Caco-2 (cell line): Measurements from ENCODE around the gene TMEM184C. TPM values are rescaled to one million over a fixed set of nuclear protein-coding genes. Genes with fewer than 3 reads are reported as not detected.

Experiments used
- BruUV-seq: library from RNA; stranded (reverse); fragments of 400-500 nt; replicated peaks from 2 replicates; lab custom pipeline; 2021; lab: Mats Ljungman, UMichigan
- CTCF ChIA-PET: fragments of 300-600 bp; sonication (Branson Sonifier 250); formaldehyde crosslinking; loops from one replicate; lab custom pipeline; 2022; ENCODE audit warnings: antibody characterized with exemption; lab: Charles Lee
- POLR2A ChIA-PET: fragments of 300-600 bp; sonication (Branson Sonifier 250); formaldehyde crosslinking; loops from one replicate; lab custom pipeline; 2022; ENCODE audit warnings: antibody characterized with exemption; lab: Charles Lee
- DNase-seq, 2 experiments: peaks; one replicate each; pipeline versions ENCODE4 v3.0.0 to v3.0.0-alpha.2; 2020 to 2022
- H3K27me3 ChIP-seq: replicated peaks from 2 replicates; pipeline ENCODE4 v1.6.0; 2011; ENCODE audit warnings: low read length; ENCODE audit not compliant: control insufficient read depth, insufficient read depth
- H3K36me3 ChIP-seq: 2 replicates; pipeline ENCODE4 v1.5.1; 2011; ENCODE audit warnings: low read length; ENCODE audit not compliant: control insufficient read depth, insufficient read depth
- H3K4me1 ChIP-seq: fragments of 250-450 bp; sonication (Bioruptor Pico); 2 replicates; pipeline ENCODE4 v1.5.1; 2020; ENCODE audit warnings: mild to moderate bottlenecking
- H3K4me3 ChIP-seq: 2 replicates; pipeline ENCODE4 v1.5.1; 2011; ENCODE audit warnings: low read depth, mild to moderate bottlenecking, control low read depth, low read length
- H3K9me3 ChIP-seq: fragments of 250-450 bp; sonication (Bioruptor Pico); 2 replicates; pipeline ENCODE4 v1.5.1; 2020; ENCODE audit warnings: mild to moderate bottlenecking, moderate library complexity
- H3K27ac Mint-ChIP-seq: one replicate; pipeline ENCODE4 v1.8.0; 2022; ENCODE audit warnings: mixed read lengths; ENCODE audit not compliant: unreplicated experiment
- H3K27me3 Mint-ChIP-seq: one replicate; pipeline ENCODE4 v1.8.0; 2022; ENCODE audit warnings: mixed read lengths; ENCODE audit not compliant: insufficient read depth, unreplicated experiment
- H3K36me3 Mint-ChIP-seq: one replicate; pipeline ENCODE4 v1.8.0; 2022; ENCODE audit warnings: mild to moderate bottlenecking, mixed read lengths; ENCODE audit not compliant: insufficient read depth, unreplicated experiment
- H3K4me1 Mint-ChIP-seq: one replicate; pipeline ENCODE4 v1.8.0; 2022; ENCODE audit warnings: low read depth, mixed read lengths; ENCODE audit not compliant: unreplicated experiment
- H3K4me3 Mint-ChIP-seq: one replicate; pipeline ENCODE4 v1.8.0; 2022; ENCODE audit warnings: mild to moderate bottlenecking, moderate library complexity, mixed read lengths; ENCODE audit not compliant: unreplicated experiment
- H3K9me3 Mint-ChIP-seq: one replicate; pipeline ENCODE4 v1.8.0; 2022; ENCODE audit warnings: mixed read lengths; ENCODE audit not compliant: unreplicated experiment
- intact Hi-C: fragments of 100-400 bp; cut with micrococcal nuclease; formaldehyde crosslinking; loops from one replicate; pipeline ENCODE4 v1.10.0; 2022; ENCODE audit not compliant: unreplicated experiment
- total RNA-seq: library from RNA; stranded (reverse); gene quantifications from 2 replicates; pipeline ENCODE4 v1.2.3, GENCODE V29; 2022
- TF ChIP-seq, protein P1 (sequence below), 2 experiments: fragments of 200-600 bp in 1 of 2; IDR thresholded peaks; 1 replicate in 1 of 2; 2 replicates in 1 of 2; pipeline versions ENCODE4 v1.5.1 to v1.8.0; 2011 to 2022; ENCODE audit warnings: antibody characterized with exemption in 1 of 2, control low read depth in 1 of 2, inconsistent platforms in 1 of 2, low read depth in 1 of 2, low read length in 1 of 2, mild to moderate bottlenecking in 1 of 2, moderate library complexity in 1 of 2; ENCODE audit not compliant: insufficient read depth in 1 of 2, severe bottlenecking in 1 of 2, unreplicated experiment in 1 of 2

TMEM184C gene
- total RNA-seq, 1 experiment from 2014 or later, result 36.2 TPM

DNA sequence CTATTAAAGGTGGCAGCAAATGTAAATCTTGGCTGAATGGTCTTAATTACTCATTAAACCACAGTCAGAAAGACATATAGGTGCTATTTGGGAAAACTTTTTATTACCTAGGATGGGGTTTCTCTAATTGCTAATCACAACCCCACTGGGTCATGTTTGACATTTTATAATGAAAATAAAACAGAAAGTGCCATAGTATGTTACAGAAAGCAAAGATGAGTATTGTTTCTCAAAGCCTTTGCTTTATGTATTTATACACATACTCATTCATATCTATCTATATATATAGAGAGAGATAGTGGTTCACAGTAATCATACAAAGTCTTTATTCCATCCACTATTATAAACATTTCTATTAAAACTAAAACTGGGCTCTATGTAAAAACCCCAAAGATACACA is 18.2 kb downstream of the TMEM184C start:
- ChIA-PET POLR2A (no interaction called here), CTCF (no interaction called here)
- peaks cover 24% of the 10 kb centered on the region for H3K36me3 Mint-ChIP-seq
- H3K4me1 Mint-ChIP-seq, result no peaks in the 10 kb centered on the region
- H3K27me3 Mint-ChIP-seq, result no peaks in the 10 kb centered on the region
- Histone ChIP-seq H3K27me3 (no peaks in the 10 kb centered on the region), H3K9me3 (no peaks in the 10 kb centered on the region), H3K4me1 (no peaks in the 10 kb centered on the region), H3K36me3 (no peaks in the 10 kb centered on the region), H3K4me3 (no peak overlapping the region)
- no peak overlapping the region for H3K27ac Mint-ChIP-seq
- no peaks in the 10 kb centered on the region for H3K9me3 Mint-ChIP-seq
- no peak for DNase-seq
- BruUV-seq, result no TSS peak
- no peak overlapping the region for H3K4me3 Mint-ChIP-seq
- intact Hi-C loops, result no loop called here
- TF ChIP-seq, protein P1, sequence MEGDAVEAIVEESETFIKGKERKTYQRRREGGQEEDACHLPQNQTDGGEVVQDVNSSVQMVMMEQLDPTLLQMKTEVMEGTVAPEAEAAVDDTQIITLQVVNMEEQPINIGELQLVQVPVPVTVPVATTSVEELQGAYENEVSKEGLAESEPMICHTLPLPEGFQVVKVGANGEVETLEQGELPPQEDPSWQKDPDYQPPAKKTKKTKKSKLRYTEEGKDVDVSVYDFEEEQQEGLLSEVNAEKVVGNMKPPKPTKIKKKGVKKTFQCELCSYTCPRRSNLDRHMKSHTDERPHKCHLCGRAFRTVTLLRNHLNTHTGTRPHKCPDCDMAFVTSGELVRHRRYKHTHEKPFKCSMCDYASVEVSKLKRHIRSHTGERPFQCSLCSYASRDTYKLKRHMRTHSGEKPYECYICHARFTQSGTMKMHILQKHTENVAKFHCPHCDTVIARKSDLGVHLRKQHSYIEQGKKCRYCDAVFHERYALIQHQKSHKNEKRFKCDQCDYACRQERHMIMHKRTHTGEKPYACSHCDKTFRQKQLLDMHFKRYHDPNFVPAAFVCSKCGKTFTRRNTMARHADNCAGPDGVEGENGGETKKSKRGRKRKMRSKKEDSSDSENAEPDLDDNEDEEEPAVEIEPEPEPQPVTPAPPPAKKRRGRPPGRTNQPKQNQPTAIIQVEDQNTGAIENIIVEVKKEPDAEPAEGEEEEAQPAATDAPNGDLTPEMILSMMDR (IDR thresholded peaks at IDR 0.05; ENCODE audit: insufficient read depth in 1 of 2, low read depth in 1 of 2, low read length in 1 of 2, severe bottlenecking in 1 of 2, unreplicated experiment in 1 of 2), result no peak

DNA sequence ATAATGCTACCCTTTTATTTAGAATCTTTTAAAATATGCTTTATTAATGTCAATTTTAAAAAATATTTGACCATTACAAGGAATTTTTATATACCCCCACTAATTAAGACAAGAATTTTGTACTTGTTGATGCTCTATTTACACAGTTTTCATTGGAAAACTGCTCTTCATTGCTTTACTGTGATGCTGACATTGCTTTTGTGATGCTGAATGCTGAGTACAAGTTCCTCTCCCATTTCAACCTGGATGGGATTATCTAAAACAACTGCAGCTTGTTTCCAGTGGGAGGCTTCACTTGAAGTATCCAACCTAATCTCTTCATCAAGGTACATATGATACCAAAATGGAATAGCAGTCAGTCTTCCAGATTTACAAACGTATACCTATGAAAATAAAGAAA is 21.2 kb downstream of the TMEM184C start:
- CTCF ChIA-PET, result no interaction called here
- Histone ChIP-seq H3K36me3 (no peaks in the 10 kb centered on the region), H3K4me1 (no peaks in the 10 kb centered on the region), H3K27me3 (no peaks in the 10 kb centered on the region), H3K9me3 (no peaks in the 10 kb centered on the region), H3K4me3 (no peak overlapping the region)
- H3K4me3 Mint-ChIP-seq, result no peak overlapping the region
- no peak overlapping the region for H3K27ac Mint-ChIP-seq
- H3K36me3 Mint-ChIP-seq, result peaks cover 33% of the 10 kb centered on the region
- TF ChIP-seq, protein P1 (IDR thresholded peaks at IDR 0.05; ENCODE audit: insufficient read depth in 1 of 2, low read depth in 1 of 2, low read length in 1 of 2, severe bottlenecking in 1 of 2, unreplicated experiment in 1 of 2), result no peak
- intact Hi-C loops, result no loop called here
- no peaks in the 10 kb centered on the region for H3K9me3 Mint-ChIP-seq
- no TSS peak for BruUV-seq
- H3K27me3 Mint-ChIP-seq, result no peaks in the 10 kb centered on the region
- no peak for DNase-seq
- POLR2A ChIA-PET, result no interaction called here
- H3K4me1 Mint-ChIP-seq, result no peaks in the 10 kb centered on the region

DNA sequence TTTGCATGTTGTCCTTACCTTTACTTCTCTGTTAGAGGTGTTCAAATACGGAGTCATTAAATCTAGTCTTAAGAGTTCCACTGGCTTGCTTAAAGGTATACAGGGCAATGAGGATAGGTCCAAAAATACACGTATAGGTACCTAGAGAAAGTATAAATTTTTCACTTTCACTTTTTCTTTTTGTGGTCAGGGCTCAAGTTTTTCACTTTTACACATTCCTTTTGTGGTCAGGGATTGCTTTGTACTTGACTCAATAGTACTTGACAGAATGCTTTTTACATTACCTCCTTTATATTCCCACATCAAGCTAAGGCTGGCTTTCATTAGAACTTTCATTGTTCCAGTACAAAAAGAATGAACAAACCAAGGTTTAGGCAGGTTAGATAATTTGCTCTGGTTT is 21.7 kb downstream of the TMEM184C start:
- H3K9me3 Mint-ChIP-seq, result no peaks in the 10 kb centered on the region
- no peaks in the 10 kb centered on the region for H3K27me3 ChIP-seq
- TF ChIP-seq, protein P1 (IDR thresholded peaks at IDR 0.05; ENCODE audit: insufficient read depth in 1 of 2, low read depth in 1 of 2, low read length in 1 of 2, severe bottlenecking in 1 of 2, unreplicated experiment in 1 of 2), result no peak
- ChIA-PET CTCF (no interaction called here), POLR2A (no interaction called here)
- H3K4me3 Mint-ChIP-seq, result no peak overlapping the region
- no peaks in the 10 kb centered on the region for H3K4me1 ChIP-seq
- no peak for DNase-seq
- intact Hi-C loops, result no loop called here
- H3K27me3 Mint-ChIP-seq, result no peaks in the 10 kb centered on the region
- BruUV-seq, result no TSS peak
- H3K36me3 Mint-ChIP-seq, result peaks cover 32% of the 10 kb centered on the region
- no peak overlapping the region for H3K4me3 ChIP-seq
- no peak overlapping the region for H3K27ac Mint-ChIP-seq
- no peaks in the 10 kb centered on the region for H3K9me3 ChIP-seq
- no peaks in the 10 kb centered on the region for H3K4me1 Mint-ChIP-seq
- no peaks in the 10 kb centered on the region for H3K36me3 ChIP-seq
